NCI-H1417 treated with DMSO at 0.1 percent for 48 hours (cell line): ENCODE data around the gene RNF212B.

Experiments
- DNase-seq: peaks from one replicate; lab custom pipeline; 2025; lab: John Stamatoyannopoulos, UW

RNF212B gene

DNA sequence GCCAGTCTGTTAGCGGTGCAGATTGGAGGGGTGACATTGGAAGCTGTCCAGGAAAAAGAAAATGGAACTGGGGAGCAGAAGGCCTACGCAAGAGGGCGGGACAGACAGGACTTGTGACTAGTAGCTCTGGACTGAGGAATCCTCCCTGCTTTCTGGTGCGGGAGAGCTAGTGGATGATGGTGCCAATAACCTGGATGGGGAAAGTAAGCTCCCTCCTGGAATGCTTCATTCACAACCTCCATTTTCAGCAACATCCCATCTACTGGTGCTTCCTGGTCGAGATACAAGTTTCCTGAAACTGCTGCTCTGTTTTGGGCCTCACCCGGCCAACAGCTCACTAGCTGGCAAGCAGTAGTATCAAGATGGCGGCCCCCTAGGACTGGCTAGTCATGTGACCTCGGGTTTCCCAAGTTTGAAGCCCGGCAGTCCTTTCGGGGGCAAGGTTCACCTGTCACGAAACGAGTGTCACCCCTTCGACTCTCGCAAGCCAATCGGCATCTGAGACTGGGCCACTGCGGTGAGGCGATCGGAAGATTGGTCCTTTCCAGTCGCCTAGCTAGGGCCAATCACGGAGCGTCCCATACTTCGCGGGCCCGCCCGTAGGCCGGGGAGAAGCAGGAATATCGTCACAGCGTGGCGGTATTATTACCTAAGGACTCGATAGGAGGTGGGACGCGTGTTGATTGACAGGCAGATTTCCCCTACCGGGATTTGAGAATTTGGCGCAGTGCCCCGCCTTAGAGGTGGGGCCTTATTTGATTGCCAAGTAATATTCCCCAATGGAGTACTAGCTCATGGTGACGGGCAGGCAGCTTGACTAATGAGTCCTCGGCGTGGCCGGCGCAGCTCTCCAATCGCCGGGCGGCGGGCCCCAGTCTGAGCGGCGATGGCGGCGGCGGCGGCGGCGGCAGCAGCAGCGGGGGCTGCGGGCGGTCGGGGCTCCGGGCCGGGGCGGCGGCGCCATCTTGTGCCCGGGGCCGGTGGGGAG lies 83.1 kb downstream of the RNF212B start, which contains the start of gene PABPN1:
TSS of gene PABPN1 (plus strand) at position 874 of the 988 bp plus-strand sequence. CDS start at position 887, 13 bp downstream.
- DNase-seq = peak; percentile 99

DNA sequence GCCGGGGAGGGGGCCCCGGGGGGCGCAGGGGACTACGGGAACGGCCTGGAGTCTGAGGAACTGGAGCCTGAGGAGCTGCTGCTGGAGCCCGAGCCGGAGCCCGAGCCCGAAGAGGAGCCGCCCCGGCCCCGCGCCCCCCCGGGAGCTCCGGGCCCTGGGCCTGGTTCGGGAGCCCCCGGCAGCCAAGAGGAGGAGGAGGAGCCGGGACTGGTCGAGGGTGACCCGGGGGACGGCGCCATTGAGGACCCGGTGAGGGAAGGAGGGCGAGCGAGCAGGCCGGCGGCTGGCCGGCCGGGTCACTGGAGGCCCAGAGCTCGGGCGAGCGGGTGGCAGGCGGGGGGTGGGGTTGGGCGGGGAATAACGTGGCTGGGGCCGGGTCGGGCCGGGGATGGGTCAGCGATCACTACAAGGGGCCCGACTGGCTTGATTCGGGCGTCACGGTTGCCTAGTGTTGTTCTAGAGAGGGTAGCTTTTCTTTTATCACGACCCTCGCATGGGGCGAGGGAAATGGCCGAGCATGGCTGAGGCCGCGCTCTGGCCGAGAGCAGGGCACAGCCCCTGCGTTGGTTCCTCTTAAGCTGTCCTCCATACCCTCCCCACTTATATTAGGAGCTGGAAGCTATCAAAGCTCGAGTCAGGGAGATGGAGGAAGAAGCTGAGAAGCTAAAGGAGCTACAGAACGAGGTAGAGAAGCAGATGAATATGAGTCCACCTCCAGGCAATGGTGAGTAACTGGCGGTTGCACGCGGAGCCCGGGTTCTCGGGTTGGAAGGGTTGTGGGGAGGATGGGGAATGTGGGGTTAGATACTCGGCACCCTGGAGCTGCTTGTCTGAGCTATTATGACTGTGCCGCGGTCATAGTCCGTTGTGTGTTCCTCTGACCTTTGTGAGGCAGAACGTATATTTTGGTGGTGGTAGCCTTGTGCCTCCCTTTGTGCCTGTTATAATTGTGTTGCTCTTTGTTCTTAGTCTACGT lies 84.1 kb downstream of the RNF212B start:
- DNase-seq = no peak
